Stimulated activated CD8-positive, alpha-beta memory T cell treated with anti-CD3 and anti-CD28 coated beads, Interleukin-7, amount 100 ng/mL, for 1 hour (primary cell): ENCODE data around the gene ISX.

Experiments
- DNase-seq, 2 donors: peaks; one replicate each; pipeline ENCODE4 v3.0.0-alpha.2; 2020; ENCODE audit warnings: low read depth in 2 of 2

The ISX gene

DNA sequence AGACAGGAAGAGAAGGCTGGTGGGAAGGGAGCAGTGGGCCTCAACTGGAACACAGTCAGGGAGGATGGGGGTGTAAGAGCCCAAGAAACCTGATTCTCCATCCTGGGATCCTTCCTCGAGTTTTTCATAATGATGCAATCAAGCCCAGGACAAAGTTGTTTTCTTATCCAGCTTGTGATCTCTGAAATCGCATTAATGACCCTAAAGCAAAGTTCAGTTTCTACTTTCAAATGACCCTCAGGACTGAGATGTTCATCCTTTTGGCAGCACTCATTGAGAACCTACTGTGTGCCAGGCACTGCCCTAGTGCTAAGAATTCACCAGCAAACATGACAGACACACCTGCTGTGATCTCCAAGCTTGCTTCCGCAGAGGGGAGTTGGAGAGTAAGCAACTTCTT, 45.3 kb downstream of the ISX start:
- no peak for DNase-seq

- no peak for DNase-seq
Measured at GRCh38 chr22:35113341-35113740, 47.4 kb downstream of the ISX start.

DNA sequence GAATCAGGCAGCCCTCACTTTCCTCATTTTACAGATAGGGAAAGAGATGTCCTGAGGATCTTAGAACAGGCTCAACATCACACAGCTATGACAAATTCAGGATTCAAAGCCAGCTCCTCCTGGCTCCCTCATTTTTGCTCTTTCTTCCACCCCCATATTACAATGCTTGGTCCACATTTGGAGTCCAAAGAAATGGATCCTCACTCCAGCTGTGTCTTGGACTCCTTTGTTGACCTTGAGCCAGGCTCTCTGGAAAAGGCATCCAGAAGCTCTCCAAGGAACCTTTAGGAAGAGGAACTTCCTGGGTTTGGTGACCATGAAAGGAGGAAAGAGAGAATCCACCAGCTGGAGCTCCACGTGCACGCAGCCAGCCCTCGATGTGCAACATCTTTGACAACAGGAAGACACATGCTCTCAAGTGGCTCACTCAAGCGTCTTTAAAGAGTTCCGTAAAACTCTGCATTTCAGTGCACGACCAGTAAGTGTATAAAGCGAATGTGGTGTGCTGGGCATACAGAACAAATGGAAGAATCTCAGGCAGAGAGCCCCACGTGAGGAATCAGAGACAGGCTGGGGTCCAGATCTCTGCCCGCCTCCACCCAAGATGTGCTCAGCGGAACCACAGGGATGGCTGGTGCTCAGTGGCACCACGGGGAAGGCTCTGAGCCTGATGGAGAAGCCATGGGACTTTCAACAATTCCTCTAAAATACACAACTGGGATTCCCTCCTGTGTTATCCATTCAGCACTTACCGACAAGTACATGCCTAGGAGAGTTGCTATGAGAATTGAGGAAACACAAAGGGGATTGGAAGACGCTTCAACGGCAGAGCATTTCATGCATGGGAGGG, 48.4 kb downstream of the ISX start:
- no peak for DNase-seq

GRCh38 chr22:35115515-35115914, 49.6 kb downstream of the ISX start:
- no peak for DNase-seq

DNA sequence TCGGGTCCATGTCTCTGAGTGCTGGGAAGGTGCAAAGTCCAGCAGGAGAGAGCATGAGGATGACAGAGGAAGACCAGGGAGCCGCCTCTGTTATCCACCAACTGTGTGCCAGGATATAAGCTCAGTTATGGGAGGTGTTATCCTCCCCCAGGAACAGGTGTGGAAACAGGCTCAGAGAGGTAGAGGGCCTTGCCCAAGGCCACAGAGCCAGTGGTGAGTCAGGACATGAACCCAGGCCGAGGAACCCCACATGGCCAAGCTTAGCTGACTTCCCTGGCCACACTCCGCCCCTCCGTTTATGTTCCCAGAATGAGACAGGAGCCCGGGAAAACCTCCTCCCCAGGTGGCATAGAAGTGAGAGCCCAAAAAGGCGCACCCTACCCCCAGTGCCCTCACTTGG, 50.3 kb downstream of the ISX start:
- DNase-seq, result no peak

DNA sequence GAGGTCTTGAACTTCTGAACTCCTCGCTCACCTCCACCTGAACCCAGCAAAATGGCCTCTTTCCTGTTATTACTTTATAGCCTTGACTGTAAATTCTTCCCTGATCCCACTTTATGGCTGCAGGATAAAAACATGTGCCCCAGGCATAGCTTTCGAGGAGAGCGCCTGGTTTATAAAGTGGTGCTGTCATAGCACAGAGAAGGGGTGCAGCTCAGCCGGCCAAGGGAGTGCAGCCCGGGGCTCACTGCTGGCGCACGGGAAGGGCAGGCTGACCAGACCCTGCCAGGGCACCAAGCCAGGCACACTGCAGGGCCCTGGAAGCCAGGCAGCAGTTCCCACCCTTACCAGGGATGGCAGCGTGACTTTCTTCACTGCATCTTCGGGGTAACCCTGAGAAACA, 50.9 kb downstream of the ISX start:
- DNase-seq, result no peak

DNA sequence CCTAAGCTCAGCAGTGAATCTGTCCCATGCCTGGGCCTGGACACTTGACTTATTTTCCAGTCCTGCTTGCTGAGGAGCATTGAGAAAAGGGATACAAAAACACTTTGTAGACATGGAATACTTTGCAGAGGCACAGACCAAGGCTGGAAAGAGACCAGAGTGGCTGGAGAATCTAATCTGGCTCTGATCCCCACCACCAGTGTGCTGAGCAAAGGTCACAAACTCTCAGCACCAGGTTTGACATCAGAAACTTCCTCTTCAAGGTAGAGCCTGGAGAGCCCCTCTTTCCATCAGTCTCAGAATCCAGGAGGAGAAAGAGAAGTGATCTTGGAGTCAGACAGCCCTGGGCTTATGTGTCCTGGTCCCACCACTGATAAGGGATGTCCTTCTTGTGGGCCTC, 53.5 kb downstream of the ISX start:
- DNase-seq, result no peak

DNA sequence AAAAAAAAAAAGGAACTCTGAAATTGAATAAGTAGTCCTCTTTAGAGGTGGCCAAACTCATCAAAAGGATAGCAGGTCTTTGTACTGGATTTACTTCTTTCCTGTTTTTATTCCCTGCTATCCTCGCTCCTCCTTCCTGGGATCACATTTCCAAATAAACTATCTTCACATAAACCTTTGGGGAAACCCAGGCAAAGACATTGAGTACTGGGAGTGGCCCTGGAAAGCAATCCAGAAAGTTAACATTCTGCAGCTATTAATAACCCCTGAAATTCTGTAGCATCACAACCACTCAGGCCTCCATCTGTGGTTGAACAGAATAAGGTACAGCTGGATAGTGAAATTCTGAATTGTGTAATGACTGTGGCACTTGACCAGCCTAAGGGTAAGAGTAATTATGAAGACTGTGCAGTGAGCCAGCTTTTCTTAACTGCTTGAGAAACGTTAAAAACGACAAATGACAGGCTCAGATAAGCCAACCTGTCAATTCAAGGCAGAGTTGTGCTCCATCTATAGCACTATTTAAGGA, 58.8 kb downstream of the ISX start:
- DNase-seq, result no peak

- no peak for DNase-seq
Measured at GRCh38 chr22:35126993-35127392, 61.0 kb downstream of the ISX start.

DNA sequence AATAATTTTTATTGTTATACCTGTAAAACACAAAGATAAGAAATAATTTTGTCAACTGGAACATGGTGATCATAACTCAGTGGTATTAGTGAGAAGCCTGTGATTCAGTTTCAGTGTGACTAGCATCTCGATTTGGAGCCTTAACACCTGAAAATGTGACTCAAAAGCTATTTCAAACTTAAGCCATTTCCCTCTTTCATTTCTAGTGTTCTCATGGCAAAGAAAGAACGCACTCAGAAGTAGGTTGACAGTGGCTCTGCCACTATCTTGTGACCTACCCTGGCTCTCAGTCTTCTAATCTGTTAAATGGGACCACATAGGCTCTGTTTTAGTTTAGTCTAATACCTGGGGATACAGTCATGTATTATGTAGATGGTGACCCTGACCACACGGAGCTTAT, 62.7 kb downstream of the ISX start:
- DNase-seq, result no peak

GRCh38 chr22:35131525-35132000, 65.6 kb downstream of the ISX start:
- DNase-seq, result no peak

DNA sequence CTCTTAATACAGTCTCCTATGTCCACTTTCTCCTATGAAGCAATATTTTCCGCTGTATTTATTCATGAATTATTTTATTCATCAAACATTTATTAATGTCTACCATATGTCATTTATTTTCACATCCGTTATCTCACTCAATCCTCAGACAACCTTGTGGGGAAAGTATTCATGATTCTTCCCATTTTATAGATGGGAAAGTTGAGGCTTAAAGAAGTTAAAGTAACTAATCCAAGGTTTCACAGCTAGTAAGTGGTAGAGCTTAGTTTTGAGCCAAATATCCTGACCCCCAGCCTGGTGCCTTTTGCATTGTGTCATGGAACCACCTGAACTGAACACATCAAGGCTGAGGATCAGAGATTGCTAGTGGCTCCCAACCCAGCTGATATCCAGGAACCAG, 66.6 kb downstream of the ISX start:
- no peak for DNase-seq

GRCh38 chr22:35133702-35134380, 67.9 kb downstream of the ISX start:
- DNase-seq, result no peak

DNA sequence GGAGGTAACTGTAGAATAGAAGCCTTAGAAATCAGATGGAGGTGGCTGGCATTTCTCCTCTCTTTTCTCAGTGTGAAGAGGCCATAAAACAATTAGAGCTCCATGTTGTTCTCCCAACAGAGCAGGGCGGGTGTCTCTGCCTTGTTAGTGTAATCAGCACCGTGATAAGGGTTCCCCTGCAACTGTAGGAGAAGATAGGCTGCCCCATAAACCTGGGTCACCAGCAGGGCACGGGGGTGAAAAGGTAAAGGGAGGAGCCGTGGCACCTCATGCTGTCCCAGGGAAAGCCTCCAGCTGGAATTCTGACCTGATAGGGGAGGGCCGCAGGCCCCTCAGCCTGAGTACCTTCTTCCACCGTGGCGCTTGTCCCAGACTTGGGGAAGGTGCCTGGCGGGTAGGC, 68.7 kb downstream of the ISX start:
- no peak for DNase-seq

GRCh38 chr22:35135165-35135564, 69.2 kb downstream of the ISX start:
- no peak for DNase-seq
